Type B pancreatic cell (in vitro differentiated cells): Measurements from ENCODE around the gene PASD1. TPM values are rescaled to one million over a fixed set of nuclear protein-coding genes. Genes with fewer than 3 reads are reported as not detected.

Experiments
- DNase-seq: peaks from one replicate; pipeline ENCODE4 v3.0.0; 2021; ENCODE audit warnings: mixed read lengths; ENCODE audit not compliant: unreplicated experiment; ENCODE audit errors: extremely low spot score
- H3K27ac Mint-ChIP-seq: 2 replicates; pipeline ENCODE4 v1.8.0; 2021; ENCODE audit warnings: mild to moderate bottlenecking, mixed read lengths
- H3K27me3 Mint-ChIP-seq: 2 replicates; pipeline ENCODE4 v1.8.0; 2021; ENCODE audit warnings: mixed read lengths
- H3K36me3 Mint-ChIP-seq: 2 replicates; pipeline ENCODE4 v1.8.0; 2021; ENCODE audit warnings: mixed read lengths
- H3K4me1 Mint-ChIP-seq: one replicate; pipeline ENCODE4 v1.8.0; 2021; ENCODE audit warnings: mixed read lengths; ENCODE audit not compliant: unreplicated experiment
- H3K4me3 Mint-ChIP-seq: 2 replicates; pipeline ENCODE4 v1.8.0; 2021; ENCODE audit warnings: mild to moderate bottlenecking, mixed read lengths
- H3K9me3 Mint-ChIP-seq: 2 replicates; pipeline ENCODE4 v1.8.0; 2021; ENCODE audit warnings: mixed read lengths
- total RNA-seq: library from RNA; stranded (reverse); gene quantifications from 2 replicates; pipeline ENCODE4 v1.2.1, GENCODE V29; 2021; ENCODE audit warnings: low replicate concordance
- TF ChIP-seq, protein P1 (sequence below): fragments of 200-600 bp; sonication (generic); conservative IDR thresholded peaks from 2 replicates; pipeline ENCODE4 v1.5.0; 2021; ENCODE audit warnings: antibody characterized with exemption, mild to moderate bottlenecking

Gene PASD1
- total RNA-seq, 1 donor from 2014 or later = not detected

DNA sequence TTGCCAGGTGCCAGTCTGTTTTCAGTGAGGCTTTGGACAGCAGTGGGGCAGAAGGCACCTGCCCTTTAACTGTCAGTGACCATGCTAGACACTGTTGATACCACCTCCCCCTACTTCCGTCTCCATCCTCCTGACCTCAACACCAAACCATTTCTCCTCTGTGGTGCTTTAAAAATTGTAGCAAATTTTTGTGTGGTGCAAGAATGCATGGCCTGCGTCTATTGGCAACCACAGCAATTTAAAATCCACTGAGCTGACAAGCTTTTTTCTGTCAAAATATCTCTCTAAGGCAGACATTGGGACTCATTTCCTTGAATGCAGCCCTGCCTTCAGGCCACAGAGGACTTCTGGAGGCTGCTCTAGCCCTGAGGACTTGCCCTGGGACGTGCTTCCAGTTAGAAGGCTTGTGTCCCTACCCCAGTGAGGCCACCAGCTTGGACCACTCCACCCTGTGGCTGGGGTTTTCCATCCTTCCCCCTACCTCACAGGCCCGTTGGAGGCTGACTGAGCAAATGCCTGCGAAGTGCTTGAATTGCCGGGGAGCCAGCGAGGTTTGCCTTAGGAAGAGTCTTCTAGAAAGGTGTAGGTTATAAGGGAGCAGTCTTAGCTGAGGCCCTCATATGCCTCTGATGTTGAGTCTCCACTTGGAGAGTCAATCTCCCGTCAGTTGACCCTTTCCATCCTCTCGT lies 138.7 kb downstream of the PASD1 start:
- no peaks in the 10 kb centered on the region for H3K36me3 Mint-ChIP-seq
- TF ChIP-seq, protein P1, sequence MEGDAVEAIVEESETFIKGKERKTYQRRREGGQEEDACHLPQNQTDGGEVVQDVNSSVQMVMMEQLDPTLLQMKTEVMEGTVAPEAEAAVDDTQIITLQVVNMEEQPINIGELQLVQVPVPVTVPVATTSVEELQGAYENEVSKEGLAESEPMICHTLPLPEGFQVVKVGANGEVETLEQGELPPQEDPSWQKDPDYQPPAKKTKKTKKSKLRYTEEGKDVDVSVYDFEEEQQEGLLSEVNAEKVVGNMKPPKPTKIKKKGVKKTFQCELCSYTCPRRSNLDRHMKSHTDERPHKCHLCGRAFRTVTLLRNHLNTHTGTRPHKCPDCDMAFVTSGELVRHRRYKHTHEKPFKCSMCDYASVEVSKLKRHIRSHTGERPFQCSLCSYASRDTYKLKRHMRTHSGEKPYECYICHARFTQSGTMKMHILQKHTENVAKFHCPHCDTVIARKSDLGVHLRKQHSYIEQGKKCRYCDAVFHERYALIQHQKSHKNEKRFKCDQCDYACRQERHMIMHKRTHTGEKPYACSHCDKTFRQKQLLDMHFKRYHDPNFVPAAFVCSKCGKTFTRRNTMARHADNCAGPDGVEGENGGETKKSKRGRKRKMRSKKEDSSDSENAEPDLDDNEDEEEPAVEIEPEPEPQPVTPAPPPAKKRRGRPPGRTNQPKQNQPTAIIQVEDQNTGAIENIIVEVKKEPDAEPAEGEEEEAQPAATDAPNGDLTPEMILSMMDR = no peak
- H3K4me1 Mint-ChIP-seq = no peaks in the 10 kb centered on the region
- peaks cover 5% of the 10 kb centered on the region for H3K27me3 Mint-ChIP-seq
- H3K4me3 Mint-ChIP-seq = no peak overlapping the region
- no peaks in the 10 kb centered on the region for H3K9me3 Mint-ChIP-seq
- no peak for DNase-seq
- H3K27ac Mint-ChIP-seq = no peak overlapping the region

DNA sequence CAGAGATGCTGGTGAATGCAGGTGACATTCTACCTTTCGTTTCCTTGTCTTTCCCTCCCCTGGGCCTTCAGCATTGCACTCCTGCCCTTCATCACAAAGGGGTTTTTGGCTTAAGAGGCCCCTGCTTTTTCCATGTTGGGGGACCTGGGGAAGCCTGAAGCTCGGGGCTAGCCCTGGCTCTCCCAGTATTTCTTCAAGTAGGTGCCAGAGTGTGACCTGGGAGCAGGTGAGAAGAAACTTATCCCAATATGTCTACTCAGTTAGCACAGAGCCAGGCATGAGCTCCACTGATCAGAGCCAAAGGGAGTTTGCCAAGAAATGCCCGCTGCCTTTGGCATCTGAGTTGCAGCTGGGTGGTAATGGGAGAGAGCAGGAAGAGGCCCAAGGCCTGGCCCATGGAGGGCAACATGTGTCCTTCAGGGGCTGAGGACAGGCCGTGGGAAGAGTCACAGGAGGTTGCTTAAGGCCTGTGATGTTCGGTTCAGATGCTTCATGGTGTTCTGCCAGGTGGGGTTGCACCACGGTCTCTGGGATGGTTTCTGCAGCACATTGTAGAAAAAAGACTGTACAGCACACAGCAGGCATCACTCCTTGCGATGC lies 139.4 kb downstream of the PASD1 start:
- Mint-ChIP-seq H3K4me3 (no peak overlapping the region), H3K27ac (no peak overlapping the region), H3K9me3 (no peaks in the 10 kb centered on the region), H3K27me3 (no peaks in the 10 kb centered on the region), H3K36me3 (no peaks in the 10 kb centered on the region), H3K4me1 (no peaks in the 10 kb centered on the region)
- TF ChIP-seq, protein P1 = no peak
- DNase-seq = no peak

DNA sequence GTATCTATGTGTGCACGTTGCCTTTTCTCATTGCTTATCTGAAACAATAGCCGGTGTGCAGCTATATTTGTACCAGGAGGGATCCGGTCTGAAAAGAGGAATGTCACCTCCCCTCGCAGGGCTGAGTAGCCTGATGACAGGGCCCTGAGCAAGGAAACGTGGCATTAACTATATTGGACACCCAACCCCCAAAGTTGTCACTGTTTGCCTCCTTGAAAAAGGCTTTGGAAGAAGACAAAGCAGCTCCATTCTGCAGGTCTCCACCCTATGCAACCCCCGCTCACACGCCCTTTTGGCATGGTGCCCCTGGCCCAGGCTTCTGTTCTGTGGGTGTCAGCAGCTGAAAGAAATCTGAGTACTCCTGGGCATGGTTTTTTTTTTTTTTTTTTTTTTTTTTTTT lies 140.0 kb downstream of the PASD1 start:
- TF ChIP-seq, protein P1 = no peak
- Mint-ChIP-seq H3K4me3 (no peak overlapping the region), H3K4me1 (no peaks in the 10 kb centered on the region), H3K36me3 (no peaks in the 10 kb centered on the region), H3K27me3 (no peaks in the 10 kb centered on the region), H3K9me3 (no peaks in the 10 kb centered on the region), H3K27ac (no peak overlapping the region)
- no peak for DNase-seq

DNA sequence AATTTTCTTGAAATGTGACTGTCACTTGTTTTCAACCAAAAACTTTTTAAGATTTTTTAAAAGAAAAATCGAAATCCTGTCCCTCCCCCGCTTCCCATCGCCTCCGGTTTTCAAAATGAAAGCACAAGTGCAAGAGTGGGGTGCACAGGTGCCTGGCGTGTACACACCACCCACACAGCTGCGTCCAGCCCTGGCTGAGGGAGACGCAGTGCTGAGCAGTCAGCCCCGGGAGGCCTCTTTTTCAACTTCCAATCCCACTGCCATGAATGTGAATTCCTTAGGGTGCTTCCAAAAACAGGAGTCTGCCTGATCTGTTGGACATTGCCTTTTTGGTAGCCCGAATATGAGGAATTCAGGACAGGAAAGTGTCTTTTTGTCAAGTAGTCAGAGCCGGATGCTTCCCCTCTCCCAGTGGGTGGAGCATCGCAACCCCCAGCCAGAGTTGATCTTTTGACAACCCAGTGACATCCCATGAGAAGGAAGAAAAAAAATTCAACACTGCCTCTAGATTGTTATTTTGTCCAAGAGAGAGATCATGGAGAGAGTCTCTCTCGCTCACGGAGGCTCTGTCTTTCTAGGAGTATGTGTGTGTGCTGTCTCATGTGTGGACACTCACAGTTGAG lies 140.7 kb downstream of the PASD1 start:
- DNase-seq = no peak
- no peaks in the 10 kb centered on the region for H3K4me1 Mint-ChIP-seq
- H3K9me3 Mint-ChIP-seq = no peaks in the 10 kb centered on the region
- TF ChIP-seq, protein P1 = no peak
- H3K27ac Mint-ChIP-seq = no peak overlapping the region
- no peaks in the 10 kb centered on the region for H3K36me3 Mint-ChIP-seq
- H3K27me3 Mint-ChIP-seq = no peaks in the 10 kb centered on the region
- no peak overlapping the region for H3K4me3 Mint-ChIP-seq

DNA sequence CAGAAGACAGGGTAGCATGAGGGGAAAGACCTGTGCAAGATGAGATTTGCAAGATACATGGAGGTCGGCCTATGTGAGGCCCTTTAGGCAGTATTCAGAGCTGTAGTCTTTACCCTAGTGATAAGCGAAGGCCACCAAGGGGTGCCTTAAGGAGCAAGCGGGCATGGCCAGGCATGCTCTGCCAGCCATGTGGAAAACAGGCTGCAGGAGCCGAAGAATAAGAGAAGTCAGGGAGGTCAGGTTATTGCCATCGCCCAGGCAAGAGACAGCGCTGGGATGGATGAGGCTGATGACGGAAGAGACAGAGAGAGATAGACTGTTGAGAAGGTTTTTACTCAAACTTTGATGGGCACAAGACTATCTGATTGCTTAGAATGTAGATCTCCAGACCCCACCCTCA lies 145.3 kb downstream of the PASD1 start:
- TF ChIP-seq, protein P1 = no peak
- no peaks in the 10 kb centered on the region for H3K27me3 Mint-ChIP-seq
- no peak for DNase-seq
- H3K9me3 Mint-ChIP-seq = no peaks in the 10 kb centered on the region
- no peaks in the 10 kb centered on the region for H3K36me3 Mint-ChIP-seq
- H3K27ac Mint-ChIP-seq = no peak overlapping the region
- H3K4me1 Mint-ChIP-seq = no peaks in the 10 kb centered on the region
- no peak overlapping the region for H3K4me3 Mint-ChIP-seq
